GM23248 (cell line): ENCODE measurements around the gene TLCD2. TPM values are rescaled to one million over a fixed set of nuclear protein-coding genes. Genes with fewer than 3 reads are reported as not detected.

Source experiments
- DNase-seq: peaks from one replicate; pipeline ENCODE4 v3.0.0-alpha.2; 2015
- H2AFZ ChIP-seq: fragments of 200-600 bp; sonication (generic); 2 replicates; pipeline ENCODE4 v1.6.1; 2016; ENCODE audit warnings: antibody characterized with exemption
- H3F3A ChIP-seq: fragments of 200-600 bp; sonication (generic); 2 replicates; pipeline ENCODE4 v1.6.1; 2016; ENCODE audit warnings: mild to moderate bottlenecking, antibody characterized with exemption, mixed run types; ENCODE audit not compliant: insufficient read depth
- H3K27ac ChIP-seq: fragments of 200-600 bp; sonication (generic); 2 replicates; pipeline ENCODE4 v1.5.1; 2016; ENCODE audit warnings: mild to moderate bottlenecking
- H3K27me3 ChIP-seq: fragments of 200-600 bp; sonication (generic); replicated peaks from 2 replicates; pipeline ENCODE4 v1.6.1; 2016; ENCODE audit warnings: mild to moderate bottlenecking; ENCODE audit not compliant: insufficient read depth
- H3K36me3 ChIP-seq: fragments of 200-600 bp; sonication (generic); 2 replicates; pipeline ENCODE4 v1.6.1; 2016; ENCODE audit warnings: low read depth, mild to moderate bottlenecking
- H3K4me1 ChIP-seq: fragments of 200-600 bp; sonication (generic); 2 replicates; pipeline ENCODE4 v1.6.1; 2016; ENCODE audit warnings: mild to moderate bottlenecking; ENCODE audit not compliant: insufficient read depth
- H3K4me2 ChIP-seq: fragments of 200-600 bp; sonication (generic); one replicate; pipeline ENCODE4 v1.6.1; 2016; ENCODE audit warnings: mild to moderate bottlenecking; ENCODE audit not compliant: unreplicated experiment
- H3K4me3 ChIP-seq: fragments of 200-600 bp; sonication (generic); 2 replicates; pipeline ENCODE4 v1.5.1; 2016; ENCODE audit warnings: mild to moderate bottlenecking
- H3K79me2 ChIP-seq: fragments of 200-600 bp; sonication (generic); 2 replicates; pipeline ENCODE4 v1.6.1; 2016; ENCODE audit warnings: mild to moderate bottlenecking; ENCODE audit not compliant: insufficient read depth
- H3K9ac ChIP-seq: fragments of 200-600 bp; sonication (generic); 2 replicates; pipeline ENCODE4 v1.6.1; 2016; ENCODE audit warnings: mild to moderate bottlenecking
- H3K9me2 ChIP-seq: fragments of 200-600 bp; sonication (generic); 2 replicates; pipeline ENCODE4 v1.6.1; 2016; ENCODE audit warnings: mixed run types, mild to moderate bottlenecking, moderate library complexity; ENCODE audit not compliant: insufficient read depth
- H3K9me3 ChIP-seq: fragments of 200-600 bp; sonication (generic); one replicate; pipeline ENCODE4 v1.6.1; 2017; ENCODE audit warnings: low read depth
- H4K20me1 ChIP-seq: fragments of 200-600 bp; sonication (generic); 2 replicates; pipeline ENCODE4 v1.6.0; 2016; ENCODE audit not compliant: insufficient read depth
- EZH2 ChIP-seq: fragments of 200-600 bp; sonication (generic); IDR thresholded peaks from 2 replicates; pipeline ENCODE4 v1.6.1; 2018; ENCODE audit warnings: antibody characterized with exemption, mild to moderate bottlenecking; ENCODE audit not compliant: insufficient read depth, poor library complexity, severe bottlenecking
- EZH2phosphoT487 ChIP-seq: fragments of 200-600 bp; sonication (generic); IDR thresholded peaks from 2 replicates; pipeline ENCODE4 v1.6.1; 2018; ENCODE audit warnings: antibody characterized with exemption, moderate library complexity, mild to moderate bottlenecking, low read depth; ENCODE audit not compliant: insufficient read depth
- WGBS, 2 experiments: methylation state at CpG; one replicate each; pipeline ENCODE4 v1.1.6; 2015 to 2017; ENCODE audit warnings: low lambda C conversion rate in 2 of 2, low coverage in 1 of 2; ENCODE audit errors: missing lambda C conversion rate in 2 of 2; 5-methylcytosine and 5-hydroxymethylcytosine counted together
- in situ Hi-C: fragments of 300-500 bp; cut with MboI; formaldehyde crosslinking; loops from 2 replicates; pipeline ENCODE4 v1.15.0; 2020
- polyA plus RNA-seq: library from polyadenylated mRNA; unstranded; fragments of >200 nt; fragmentation: Nextera tagmentation; extraction: Ambion mirVana; gene quantifications from 2 replicates; pipeline ENCODE4 v1.2.1, GENCODE V29; 2016
- total RNA-seq: library from RNA; depleted of rRNA; stranded (reverse); fragments of >200 nt; shearing (Covaris generic); gene quantifications from 2 replicates; pipeline ENCODE4 v1.2.3, GENCODE V29; 2014

TLCD2 gene
- total and polyA plus RNA-seq, 2 experiments from 2014 or later, result 2.2 to 2.4 TPM

DNA sequence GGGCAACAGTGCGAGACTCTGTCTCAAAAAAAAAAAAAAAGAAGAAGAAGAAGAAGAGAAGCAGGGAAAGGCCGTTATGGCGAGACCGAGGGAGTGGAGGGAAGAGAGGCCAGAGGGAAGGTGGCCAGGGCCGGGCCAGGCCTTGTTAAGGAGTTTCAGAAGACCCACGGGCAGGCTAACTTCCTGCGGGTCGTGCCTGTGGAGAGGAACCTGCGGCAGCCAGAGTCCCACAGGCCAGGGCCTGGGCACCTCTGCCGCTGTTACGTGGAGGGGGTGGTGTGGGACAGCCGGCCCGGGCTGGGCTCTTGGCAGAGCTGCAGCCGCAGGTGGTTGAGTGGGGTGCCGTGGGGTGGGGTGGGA lies 19.8 kb upstream of the TLCD2 start:
- Histone ChIP-seq H3K27me3 (no peaks in the 10 kb centered on the region), H3K9ac (no peak overlapping the region), H3K79me2 (peaks cover 21% of the 10 kb centered on the region), H2AFZ (no peak overlapping the region), H4K20me1 (no peaks in the 10 kb centered on the region), H3K4me3 (no peak overlapping the region), H3K36me3 (no peaks in the 10 kb centered on the region), H3K27ac (no peak overlapping the region), H3K4me1 (peaks cover 10% of the 10 kb centered on the region; the same call in 1 of the 2 replicates), H3F3A (peaks cover 7% of the 10 kb centered on the region; the same call in 1 of the 2 replicates), H3K9me3 (no peaks in the 10 kb centered on the region), H3K9me2 (no peaks in the 10 kb centered on the region), H3K4me2 (no peak overlapping the region)
- no peak for DNase-seq
- TF ChIP-seq EZH2phosphoT487 (no peak), EZH2 (no peak)
- WGBS, 2 experiments, result 52 to 54% methylated on average over 11 to 15 of the region's 15 CpGs
- in situ Hi-C loops, result loop anchor here (10.0 kb wide), 1 partner anchor 55 kb away; no protein-coding TSS in a partner anchor

- Histone ChIP-seq H3K4me3 (no peak overlapping the region), H3K27me3 (no peaks in the 10 kb centered on the region), H2AFZ (no peak overlapping the region), H4K20me1 (no peaks in the 10 kb centered on the region), H3K9ac (no peak overlapping the region), H3K79me2 (peaks cover 22% of the 10 kb centered on the region), H3K9me2 (no peaks in the 10 kb centered on the region), H3K4me1 (peaks cover 10% of the 10 kb centered on the region; the same call in 1 of the 2 replicates), H3K36me3 (no peaks in the 10 kb centered on the region), H3K27ac (no peak overlapping the region), H3K4me2 (no peak overlapping the region), H3K9me3 (no peaks in the 10 kb centered on the region), H3F3A (peaks cover 7% of the 10 kb centered on the region; the same call in 1 of the 2 replicates)
- WGBS, 2 experiments, result 88 to 90% methylated on average over 25 to 28 of the region's 28 CpGs
- no peak for DNase-seq
- no peak for TF ChIP-seq EZH2phosphoT487
- no peak for TF ChIP-seq EZH2
- in situ Hi-C loops, result loop anchor here (10.0 kb wide), 1 partner anchor 57 kb away; no protein-coding TSS in a partner anchor
Observed at GRCh38 chr17:1727876-1728630, 17.9 kb upstream of the TLCD2 start.

- Histone ChIP-seq H3K4me1 (peaks cover 10% of the 10 kb centered on the region; the same call in 1 of the 2 replicates), H2AFZ (no peak overlapping the region), H3K9me2 (no peaks in the 10 kb centered on the region), H3K4me2 (no peak overlapping the region), H3K27ac (no peak overlapping the region), H3K9ac (no peak overlapping the region), H3F3A (peaks cover 12% of the 10 kb centered on the region), H3K9me3 (no peaks in the 10 kb centered on the region), H3K27me3 (no peaks in the 10 kb centered on the region), H3K36me3 (no peaks in the 10 kb centered on the region), H4K20me1 (no peaks in the 10 kb centered on the region), H3K4me3 (no peak overlapping the region), H3K79me2 (peaks cover 22% of the 10 kb centered on the region)
- TF ChIP-seq EZH2 (no peak), EZH2phosphoT487 (no peak)
- in situ Hi-C loops, result loop anchor here (10.0 kb wide), 1 partner anchor 57 kb away; no protein-coding TSS in a partner anchor
- DNase-seq, result no peak
- WGBS, 2 experiments, result 94 to 98% methylated on average over 20 to 21 of the region's 21 CpGs
Observed at GRCh38 chr17:1727258-1727789, 17.1 kb upstream of the TLCD2 start.

DNA sequence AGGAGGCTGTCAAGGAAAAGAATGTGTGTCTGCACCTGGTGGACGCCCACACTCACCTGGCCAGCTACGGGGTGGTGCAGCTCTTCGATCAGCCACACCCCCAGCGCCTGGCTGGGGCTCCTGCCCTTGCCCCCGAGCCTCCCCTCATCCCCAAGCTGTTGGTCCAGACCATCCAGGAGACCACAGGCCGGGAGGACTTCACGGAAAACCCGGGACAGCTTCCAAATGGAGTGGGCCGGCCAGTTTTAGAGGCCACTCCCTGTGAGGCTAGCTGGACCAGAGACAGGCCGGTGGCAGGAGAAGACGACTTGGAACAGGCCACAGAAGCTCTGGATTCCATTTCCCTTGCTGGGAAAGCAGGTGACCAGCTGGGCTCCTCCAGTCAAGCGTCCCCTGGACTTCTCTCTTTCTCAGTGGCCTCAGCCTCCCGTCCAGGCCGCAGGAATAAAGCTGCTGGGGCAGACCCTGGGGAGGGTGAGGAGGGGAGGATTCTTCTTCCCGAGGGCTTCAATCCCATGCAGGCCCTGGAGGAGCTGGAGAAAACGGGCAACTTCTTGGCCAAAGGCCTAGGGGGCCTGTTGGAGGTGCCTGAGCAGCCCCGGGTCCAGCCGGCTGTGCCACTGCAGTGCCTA lies 16.6 kb upstream of the TLCD2 start:
- Histone ChIP-seq H4K20me1 (no peaks in the 10 kb centered on the region), H3K27me3 (no peaks in the 10 kb centered on the region), H3K79me2 (peaks cover 22% of the 10 kb centered on the region), H3K4me3 (no peak overlapping the region), H3K9ac (no peak overlapping the region), H3F3A (peaks cover 12% of the 10 kb centered on the region), H3K4me1 (peaks cover 10% of the 10 kb centered on the region; the same call in 1 of the 2 replicates), H3K9me3 (no peaks in the 10 kb centered on the region), H3K27ac (no peak overlapping the region), H3K4me2 (no peak overlapping the region), H3K9me2 (no peaks in the 10 kb centered on the region), H3K36me3 (no peaks in the 10 kb centered on the region), H2AFZ (no peak overlapping the region)
- in situ Hi-C loops, result loop anchor here (10.0 kb wide), 1 partner anchor 58 kb away; no protein-coding TSS in a partner anchor
- DNase-seq, result no peak
- TF ChIP-seq EZH2 (no peak), EZH2phosphoT487 (no peak)
- 58 to 64% methylated on average over 13 to 18 of the region's 18 CpGs for WGBS, 2 experiments
